K562 (cell line): ENCODE results near the gene CAMK2D.

Experiments
- CTCF ChIP-seq, 3 experiments: IDR thresholded peaks in 2 of 3; conservative IDR thresholded peaks in 1 of 3; 2 replicates each; pipeline ENCODE4 v1.5.1; 2011 to 2012; ENCODE audit warnings: low read length in 3 of 3, mild to moderate bottlenecking in 3 of 3, control low read depth in 2 of 3, improper control_type of control experiment in 1 of 3, inconsistent platforms in 1 of 3, low read depth in 1 of 3, mixed read lengths in 1 of 3, moderate library complexity in 1 of 3; ENCODE audit not compliant: insufficient read depth in 2 of 3
- GABPB1 ChIP-seq: sonication (generic); formaldehyde crosslinking; IDR thresholded peaks from 2 replicates; pipeline ENCODE4 v1.8.0; 2022; ENCODE audit warnings: mild to moderate bottlenecking, missing genetic modification reagents
- HDGF ChIP-seq: fragments of 450-650 bp; IDR thresholded peaks from 2 replicates; pipeline ENCODE4 v1.6.1; 2016
- KAT2B ChIP-seq: IDR thresholded peaks from one replicate; pipeline ENCODE4 v1.6.1; 2012; ENCODE audit warnings: low read depth, mild to moderate bottlenecking, control low read depth, inconsistent platforms, low read length, moderate library complexity
- KLF13 ChIP-seq: fragments of 450-650 bp; IDR thresholded peaks from 2 replicates; pipeline ENCODE4 v1.6.1; 2016; ENCODE audit warnings: missing genetic modification characterization, low read depth, mild to moderate bottlenecking, missing compliant biosample characterization, moderate library complexity, borderline replicate concordance
- MYNN ChIP-seq, 2 experiments: sonication (generic); formaldehyde crosslinking in 1 of 2; IDR thresholded peaks; 2 replicates each; pipeline versions ENCODE4 v1.5.0 to v1.6.1; 2016 to 2020; ENCODE audit warnings: antibody characterized with exemption in 1 of 2, missing genetic modification reagents in 1 of 2
- POLR2G ChIP-seq: fragments of 200-400 bp; formaldehyde crosslinking; IDR thresholded peaks from 2 replicates; pipeline ENCODE4 v1.6.1; 2017; ENCODE audit warnings: low read depth, mild to moderate bottlenecking, antibody characterized with exemption, low read length, moderate library complexity
- SFPQ ChIP-seq: fragments of 200-400 bp; formaldehyde crosslinking; IDR thresholded peaks from 2 replicates; pipeline ENCODE4 v1.6.1; 2017; ENCODE audit warnings: mild to moderate bottlenecking, low read depth, low read length, moderate library complexity
- TCF7 ChIP-seq: sonication (generic); IDR thresholded peaks from 2 replicates; pipeline ENCODE4 v1.6.1; 2016; ENCODE audit warnings: antibody characterized with exemption, borderline replicate concordance
- TEAD2 ChIP-seq: fragments of 450-650 bp; IDR thresholded peaks from 2 replicates; pipeline ENCODE4 v1.6.1; 2016; ENCODE audit warnings: missing genetic modification characterization, control low read depth, missing compliant biosample characterization
- ZNF124 ChIP-seq: sonication (generic); formaldehyde crosslinking; IDR thresholded peaks from 2 replicates; pipeline ENCODE4 v1.8.1; 2022; ENCODE audit warnings: missing genetic modification reagents
- ZNF133 ChIP-seq: fragments of 250-450 bp; sonication (Bioruptor Pico); IDR thresholded peaks from 2 replicates; pipeline ENCODE4 v1.4.0; 2020; ENCODE audit warnings: mild to moderate bottlenecking
- ZNF79 ChIP-seq: fragments of 250-450 bp; sonication (Bioruptor Pico); IDR thresholded peaks from 2 replicates; pipeline ENCODE4 v1.4.0; 2020; ENCODE audit warnings: low read depth, mild to moderate bottlenecking, moderate library complexity
- TF ChIP-seq, protein P1 (sequence below): conservative IDR thresholded peaks from 2 replicates; pipeline ENCODE4 v1.6.1; 2011; ENCODE audit warnings: low read depth, mild to moderate bottlenecking, low read length; ENCODE audit not compliant: control insufficient read depth

GRCh38 chr4:113776679-113777078, 15.1 kb upstream of the CAMK2D start:
- no peak for TF ChIP-seq CTCF (IDR thresholded peaks at IDR 0.05 in 2 of 3, conservative IDR thresholded peaks at IDR 0.05 in 1 of 3; ENCODE audit: insufficient read depth in 2 of 3, low read depth in 1 of 3, low read length in 3 of 3)
- TF ChIP-seq ZNF133 (CRISPR knock-in tag) = no peak
- no peak for TF ChIP-seq GABPB1 (CRISPR knock-in tag)
- TF ChIP-seq, protein P1, sequence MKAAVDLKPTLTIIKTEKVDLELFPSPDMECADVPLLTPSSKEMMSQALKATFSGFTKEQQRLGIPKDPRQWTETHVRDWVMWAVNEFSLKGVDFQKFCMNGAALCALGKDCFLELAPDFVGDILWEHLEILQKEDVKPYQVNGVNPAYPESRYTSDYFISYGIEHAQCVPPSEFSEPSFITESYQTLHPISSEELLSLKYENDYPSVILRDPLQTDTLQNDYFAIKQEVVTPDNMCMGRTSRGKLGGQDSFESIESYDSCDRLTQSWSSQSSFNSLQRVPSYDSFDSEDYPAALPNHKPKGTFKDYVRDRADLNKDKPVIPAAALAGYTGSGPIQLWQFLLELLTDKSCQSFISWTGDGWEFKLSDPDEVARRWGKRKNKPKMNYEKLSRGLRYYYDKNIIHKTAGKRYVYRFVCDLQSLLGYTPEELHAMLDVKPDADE = no peak
- TF ChIP-seq SFPQ = no peak
- TF ChIP-seq MYNN (IDR thresholded peaks at IDR 0.05) = no peak
- no peak for TF ChIP-seq MYNN (CRISPR knock-in tag; IDR thresholded peaks at IDR 0.05)
- TF ChIP-seq KAT2B = no peak
- no peak for TF ChIP-seq TCF7
- TF ChIP-seq ZNF79 (CRISPR knock-in tag) = no peak
- no peak for TF ChIP-seq TEAD2
- TF ChIP-seq ZNF124 (CRISPR knock-in tag) = no peak
- no peak for TF ChIP-seq HDGF
- TF ChIP-seq KLF13 = no peak
- no peak for TF ChIP-seq POLR2G
